Fibroblast of lung (primary cell): ENCODE data around the gene PALM2AKAP2. TPM values are rescaled to one million over a fixed set of nuclear protein-coding genes. Genes with fewer than 3 reads are reported as not detected.

Experiments used
- DNase-seq, 2 donors: peaks; one replicate each; pipeline versions ENCODE4 v3.0.0 to v3.0.0-alpha.2; 2010; ENCODE audit warnings: low read depth in 2 of 2
- H2AFZ ChIP-seq: 2 replicates; pipeline ENCODE4 v1.5.1; 2012; ENCODE audit warnings: low read length, control low read depth, inconsistent platforms
- H3K27ac ChIP-seq: 2 replicates; pipeline ENCODE4 v1.5.1; 2011; ENCODE audit warnings: low read length, control low read depth; ENCODE audit not compliant: insufficient read depth
- H3K27me3 ChIP-seq: 2 replicates; pipeline ENCODE4 v1.5.1; 2011; ENCODE audit warnings: mild to moderate bottlenecking, low read length; ENCODE audit not compliant: control insufficient read depth, insufficient read depth
- H3K36me3 ChIP-seq: 2 replicates; pipeline ENCODE4 v1.5.1; 2011; ENCODE audit warnings: low read length; ENCODE audit not compliant: control insufficient read depth, insufficient read depth
- H3K4me1 ChIP-seq: 2 replicates; pipeline ENCODE4 v1.5.1; 2011; ENCODE audit warnings: low read length; ENCODE audit not compliant: control insufficient read depth, insufficient read depth; ENCODE audit errors: extremely low read depth
- H3K4me2 ChIP-seq: 2 replicates; pipeline ENCODE4 v1.5.1; 2011; ENCODE audit warnings: low read length, control low read depth; ENCODE audit not compliant: insufficient read depth; ENCODE audit errors: extremely low read depth
- H3K4me3 ChIP-seq, 4 experiments: fragments of 200-600 bp in 1 of 4; sonication (generic) in 1 of 4; replicated peaks in 1 of 4; 2 replicates each; pipeline ENCODE4 v1.5.1; 2011 to 2016; ENCODE audit warnings: low read length in 4 of 4, low read depth in 3 of 4, mild to moderate bottlenecking in 3 of 4, control low read depth in 2 of 4, inconsistent platforms in 1 of 4, mixed read lengths in 1 of 4; ENCODE audit not compliant: insufficient read depth in 1 of 4; ENCODE audit errors: control extremely low read depth in 1 of 4
- H3K79me2 ChIP-seq: 2 replicates; pipeline ENCODE4 v1.5.1; 2012; ENCODE audit warnings: mild to moderate bottlenecking, low read length, inconsistent platforms; ENCODE audit not compliant: control insufficient read depth, insufficient read depth
- H3K9ac ChIP-seq: 2 replicates; pipeline ENCODE4 v1.5.1; 2011; ENCODE audit warnings: mild to moderate bottlenecking, low read length, control low read depth; ENCODE audit not compliant: insufficient read depth
- H3K9me3 ChIP-seq: 2 replicates; pipeline ENCODE4 v1.5.1; 2012; ENCODE audit warnings: low read depth, low read length; ENCODE audit not compliant: control insufficient read depth, insufficient read depth
- H4K20me1 ChIP-seq: 2 replicates; pipeline ENCODE4 v1.5.1; 2011; ENCODE audit warnings: low read length; ENCODE audit not compliant: control insufficient read depth, insufficient read depth; ENCODE audit errors: extremely low read depth
- CTCF ChIP-seq, 2 donors: IDR thresholded peaks in 1 of 2; conservative IDR thresholded peaks in 1 of 2; 1 replicate in 1 of 2; 2 replicates in 1 of 2; pipeline ENCODE4 v1.5.1; 2011 to 2012; ENCODE audit warnings: low read length in 2 of 2, control low read depth in 1 of 2, inconsistent platforms in 1 of 2, low read depth in 1 of 2, mild to moderate bottlenecking in 1 of 2
- EZH2 ChIP-seq: IDR thresholded peaks from 2 replicates; pipeline ENCODE4 v1.5.1; 2012; ENCODE audit warnings: low read length, control low read depth, mild to moderate bottlenecking; ENCODE audit errors: missing control alignments
- polyA plus RNA-seq, 2 donors: library from polyadenylated mRNA; depleted of rRNA in 1 of 2; stranded (reverse) in 1 of 2; unstranded in 1 of 2; fragments of >200 nt; gene quantifications; 2 replicates each; pipeline ENCODE4 v1.2.1, GENCODE V29; 2011 to 2012; ENCODE audit warnings: missing spikeins in 1 of 2
- total RNA-seq: library from RNA; depleted of rRNA; stranded (reverse); fragments of >200 nt; gene quantifications from 2 replicates; pipeline ENCODE4 v1.2.1, GENCODE V29; 2014

The PALM2AKAP2 gene
- total and polyA plus RNA-seq, 2 donors (not counting 1 experiment from before 2014, with no cell fraction given): 7.7 to 9.9 TPM

- Histone ChIP-seq H2AFZ (no peak overlapping the region), H4K20me1 (no peaks in the 10 kb centered on the region), H3K4me3 (no peak overlapping the region), H3K36me3 (no peaks in the 10 kb centered on the region), H3K27me3 (no peaks in the 10 kb centered on the region), H3K79me2 (no peaks in the 10 kb centered on the region), H3K27ac (no peak overlapping the region), H3K9ac (no peak overlapping the region), H3K4me2 (no peak overlapping the region), H3K9me3 (no peaks in the 10 kb centered on the region), H3K4me1 (no peaks in the 10 kb centered on the region)
- TF ChIP-seq EZH2: no peak
- no peak for TF ChIP-seq CTCF (conservative IDR thresholded peaks at IDR 0.05 in 1 of 2, IDR thresholded peaks at IDR 0.05 in 1 of 2; ENCODE audit: low read depth in 1 of 2, low read length in 2 of 2)
- DNase-seq: peak in 1 of 2 donors; percentile 82
Measured at GRCh38 chr9:109755040-109755439, 25.0 kb upstream of the PALM2AKAP2 start.

- TF ChIP-seq CTCF (conservative IDR thresholded peaks at IDR 0.05 in 1 of 2, IDR thresholded peaks at IDR 0.05 in 1 of 2; ENCODE audit: low read depth in 1 of 2, low read length in 2 of 2): no peak
- no peak for TF ChIP-seq EZH2
- Histone ChIP-seq H3K9me3 (no peaks in the 10 kb centered on the region), H3K27ac (no peak overlapping the region), H3K27me3 (no peaks in the 10 kb centered on the region), H4K20me1 (no peaks in the 10 kb centered on the region), H3K4me3 (no peak overlapping the region), H2AFZ (no peak overlapping the region), H3K4me1 (no peaks in the 10 kb centered on the region), H3K79me2 (no peaks in the 10 kb centered on the region), H3K9ac (no peak overlapping the region), H3K4me2 (no peak overlapping the region), H3K36me3 (no peaks in the 10 kb centered on the region)
- DNase-seq: no peak
Measured at GRCh38 chr9:109759589-109759988, 20.4 kb upstream of the PALM2AKAP2 start.

DNA sequence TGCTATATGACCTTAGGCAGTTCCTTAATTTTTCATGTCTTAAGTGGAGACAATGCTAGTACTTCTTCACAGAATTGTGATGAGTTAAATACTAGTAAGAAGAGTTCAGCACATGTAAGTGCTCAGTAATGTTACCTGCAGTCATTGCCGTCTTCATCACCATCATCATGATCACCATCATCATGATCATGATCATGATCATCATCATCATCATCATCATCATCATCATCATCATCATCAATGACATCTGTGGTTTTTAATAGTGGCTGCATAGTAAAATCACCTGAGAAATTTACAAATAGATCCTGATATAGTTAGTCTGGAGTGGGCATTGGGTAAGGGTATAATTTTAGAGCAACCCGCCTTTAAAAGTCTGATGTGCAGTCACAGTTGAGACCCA lies 14.7 kb upstream of the PALM2AKAP2 start:
- Histone ChIP-seq H3K4me3 (no peak overlapping the region), H3K36me3 (no peaks in the 10 kb centered on the region), H3K27me3 (no peaks in the 10 kb centered on the region), H3K27ac (no peak overlapping the region), H3K4me2 (no peak overlapping the region), H3K79me2 (no peaks in the 10 kb centered on the region), H4K20me1 (no peaks in the 10 kb centered on the region), H3K4me1 (peaks cover 6% of the 10 kb centered on the region), H2AFZ (no peak overlapping the region), H3K9me3 (no peaks in the 10 kb centered on the region), H3K9ac (no peak overlapping the region)
- TF ChIP-seq EZH2 (no peak), CTCF (conservative IDR thresholded peaks at IDR 0.05 in 1 of 2, IDR thresholded peaks at IDR 0.05 in 1 of 2; ENCODE audit: low read depth in 1 of 2, low read length in 2 of 2) (no peak)
- DNase-seq: no peak
